PC-9 (cell line): ENCODE data around the gene SLC38A9. TPM values are rescaled to one million over a fixed set of nuclear protein-coding genes. Genes with fewer than 3 reads are reported as not detected.
A peak's percentile ranks its signal among the peaks of the same experiment; 100 is the strongest.

Source experiments
- BruUV-seq: library from RNA; stranded (reverse); fragments of 400-500 nt; replicated peaks from 2 replicates; lab custom pipeline; 2021; lab: Mats Ljungman, UMichigan
- CTCF ChIA-PET: fragments of 300-600 bp; sonication (Branson Sonifier 250); formaldehyde crosslinking; loops from one replicate; lab custom pipeline; 2022; ENCODE audit warnings: antibody characterized with exemption; lab: Charles Lee
- POLR2A ChIA-PET: fragments of 300-600 bp; sonication (Branson Sonifier 250); formaldehyde crosslinking; loops from one replicate; lab custom pipeline; 2022; ENCODE audit warnings: antibody characterized with exemption; ENCODE audit not compliant: unreplicated experiment; lab: Charles Lee
- DNase-seq, 2 experiments: peaks; one replicate each; pipeline versions ENCODE4 v3.0.0 to v3.0.0-alpha.2; 2015 to 2022; ENCODE audit warnings: mixed read lengths in 1 of 2
- H2AFZ ChIP-seq: fragments of 200-600 bp; sonication (generic); 2 replicates; pipeline ENCODE4 v1.8.1; 2017; ENCODE audit warnings: antibody characterized with exemption
- H3F3A ChIP-seq: fragments of 200-600 bp; sonication (generic); 2 replicates; pipeline ENCODE4 v1.8.1; 2017; ENCODE audit warnings: antibody characterized with exemption, mild to moderate bottlenecking, low read depth; ENCODE audit not compliant: insufficient read depth
- H3K27ac ChIP-seq: fragments of 200-600 bp; sonication (generic); 2 replicates; pipeline ENCODE4 v1.6.1; 2016; ENCODE audit warnings: mixed run types
- H3K27me3 ChIP-seq: fragments of 200-600 bp; sonication (generic); 2 replicates; pipeline ENCODE4 v1.6.1; 2016; ENCODE audit warnings: low read depth, mixed run types; ENCODE audit not compliant: insufficient read depth
- H3K36me3 ChIP-seq: fragments of 200-600 bp; sonication (generic); 2 replicates; pipeline ENCODE4 v1.6.1; 2016; ENCODE audit warnings: low read depth, mixed run types
- H3K4me1 ChIP-seq: fragments of 200-600 bp; sonication (generic); replicated peaks from 2 replicates; pipeline ENCODE4 v1.6.1; 2016; ENCODE audit warnings: mixed run types; ENCODE audit not compliant: insufficient read depth
- H3K4me2 ChIP-seq: fragments of 200-600 bp; sonication (generic); 2 replicates; pipeline ENCODE4 v1.6.1; 2017; ENCODE audit warnings: mixed run types
- H3K4me3 ChIP-seq: fragments of 200-600 bp; sonication (generic); 2 replicates; pipeline ENCODE4 v1.6.1; 2016; ENCODE audit warnings: mixed run types
- H3K79me2 ChIP-seq: fragments of 200-600 bp; sonication (generic); 2 replicates; pipeline ENCODE4 v1.6.1; 2017; ENCODE audit warnings: low read depth, mixed run types
- H3K9me2 ChIP-seq: fragments of 200-600 bp; sonication (generic); 2 replicates; pipeline ENCODE4 v1.8.1; 2017; ENCODE audit warnings: mild to moderate bottlenecking; ENCODE audit not compliant: insufficient read depth
- H3K9me3 ChIP-seq: fragments of 200-600 bp; sonication (generic); 2 replicates; pipeline ENCODE4 v1.8.1; 2016; ENCODE audit warnings: low read depth; ENCODE audit not compliant: insufficient read depth
- H4K20me1 ChIP-seq: fragments of 200-600 bp; sonication (generic); 2 replicates; pipeline ENCODE4 v1.8.1; 2017; ENCODE audit not compliant: insufficient read depth
- EZH2 ChIP-seq: fragments of 200-600 bp; sonication (generic); IDR thresholded peaks from 2 replicates; pipeline ENCODE4 v1.8.0; 2017; ENCODE audit warnings: antibody characterized with exemption, low read depth
- intact Hi-C: fragments of 100-400 bp; cut with micrococcal nuclease; formaldehyde crosslinking; loops from one replicate; pipeline ENCODE4 v1.10.0; 2022; ENCODE audit not compliant: unreplicated experiment
- total RNA-seq: library from RNA; stranded (reverse); gene quantifications from 2 replicates; pipeline ENCODE4 v1.2.3, GENCODE V29; 2021
- TF ChIP-seq, protein P1 (sequence below): fragments of 200-600 bp; sonication (generic); conservative IDR thresholded peaks from 2 replicates; pipeline ENCODE4 v1.6.1; 2017; ENCODE audit warnings: mixed run types, antibody characterized with exemption, mild to moderate bottlenecking, moderate library complexity

SLC38A9 gene
- total RNA-seq, 1 experiment from 2014 or later, result 26.6 TPM

DNA sequence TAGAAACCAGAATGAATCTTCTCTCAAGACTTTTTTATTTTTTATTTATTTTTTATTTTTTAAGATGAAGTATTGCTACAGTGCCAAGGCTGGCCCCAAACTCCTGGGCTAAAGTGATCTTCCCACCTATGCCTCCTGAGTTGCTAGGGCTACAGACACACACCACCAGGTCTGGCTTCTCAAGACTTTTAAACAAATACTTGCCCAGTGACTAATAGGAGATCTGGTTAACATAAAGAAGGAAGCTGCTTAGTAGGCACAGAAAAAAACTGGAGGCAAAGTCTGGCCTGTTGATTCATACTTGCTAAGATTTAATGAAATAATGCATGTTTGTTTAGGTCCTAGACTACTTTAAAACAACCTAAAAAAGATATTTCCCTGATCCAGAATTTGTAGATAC lies 43.8 kb downstream of the SLC38A9 start:
- Histone ChIP-seq H3K4me2 (peak overlapping the region; percentile 12; the same call in 1 of the 2 replicates), H3K27me3 (no peaks in the 10 kb centered on the region), H3K4me3 (no peak overlapping the region), H3K9me2 (no peaks in the 10 kb centered on the region), H3K4me1 (peaks cover 16% of the 10 kb centered on the region), H4K20me1 (no peaks in the 10 kb centered on the region), H3K27ac (peak overlapping the region; percentile 41), H3K36me3 (no peaks in the 10 kb centered on the region; the same call in none of the 2 replicates), H3K9me3 (no peaks in the 10 kb centered on the region), H2AFZ (no peak overlapping the region), H3F3A (peaks cover 12% of the 10 kb centered on the region), H3K79me2 (no peaks in the 10 kb centered on the region)
- TF ChIP-seq, protein P1, sequence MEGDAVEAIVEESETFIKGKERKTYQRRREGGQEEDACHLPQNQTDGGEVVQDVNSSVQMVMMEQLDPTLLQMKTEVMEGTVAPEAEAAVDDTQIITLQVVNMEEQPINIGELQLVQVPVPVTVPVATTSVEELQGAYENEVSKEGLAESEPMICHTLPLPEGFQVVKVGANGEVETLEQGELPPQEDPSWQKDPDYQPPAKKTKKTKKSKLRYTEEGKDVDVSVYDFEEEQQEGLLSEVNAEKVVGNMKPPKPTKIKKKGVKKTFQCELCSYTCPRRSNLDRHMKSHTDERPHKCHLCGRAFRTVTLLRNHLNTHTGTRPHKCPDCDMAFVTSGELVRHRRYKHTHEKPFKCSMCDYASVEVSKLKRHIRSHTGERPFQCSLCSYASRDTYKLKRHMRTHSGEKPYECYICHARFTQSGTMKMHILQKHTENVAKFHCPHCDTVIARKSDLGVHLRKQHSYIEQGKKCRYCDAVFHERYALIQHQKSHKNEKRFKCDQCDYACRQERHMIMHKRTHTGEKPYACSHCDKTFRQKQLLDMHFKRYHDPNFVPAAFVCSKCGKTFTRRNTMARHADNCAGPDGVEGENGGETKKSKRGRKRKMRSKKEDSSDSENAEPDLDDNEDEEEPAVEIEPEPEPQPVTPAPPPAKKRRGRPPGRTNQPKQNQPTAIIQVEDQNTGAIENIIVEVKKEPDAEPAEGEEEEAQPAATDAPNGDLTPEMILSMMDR, result no peak
- TF ChIP-seq EZH2, result no peak
- CTCF ChIA-PET, result interaction anchor here (0.6 kb wide), 1 partner anchor 66 kb away, joined by 4 read pairs; no protein-coding TSS in a partner anchor
- BruUV-seq, result no TSS peak
- DNase-seq, result peak; percentile 27 to 89
- POLR2A ChIA-PET, result no interaction called here
- intact Hi-C loops, result no loop called here

DNA sequence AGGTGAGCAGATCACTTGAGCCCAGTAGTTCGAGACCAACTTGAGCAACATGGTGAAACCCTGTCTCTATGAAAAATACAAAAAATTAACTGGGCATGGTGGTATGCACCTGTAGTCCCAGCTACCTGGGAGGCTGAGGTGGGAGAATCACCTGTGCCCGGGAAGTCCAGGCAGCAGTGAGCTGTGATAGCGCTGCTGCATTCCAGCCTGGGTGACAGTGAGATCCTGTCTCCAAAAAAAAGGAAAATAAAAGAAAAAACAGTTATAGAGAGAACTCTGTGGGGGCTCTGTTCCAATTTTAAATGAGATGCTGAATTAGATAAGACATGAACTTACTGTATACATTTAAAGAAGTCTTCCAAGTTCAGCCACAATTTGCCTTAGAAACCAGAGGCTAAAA lies 44.2 kb downstream of the SLC38A9 start:
- no peak for DNase-seq
- Histone ChIP-seq H3K27ac (peak overlapping the region; percentile 41), H3K4me2 (peak overlapping the region; percentile 12; the same call in 1 of the 2 replicates), H3K36me3 (no peaks in the 10 kb centered on the region; the same call in none of the 2 replicates), H3K79me2 (no peaks in the 10 kb centered on the region), H3K4me3 (no peak overlapping the region), H3K9me2 (no peaks in the 10 kb centered on the region), H4K20me1 (no peaks in the 10 kb centered on the region), H3K9me3 (no peaks in the 10 kb centered on the region), H2AFZ (no peak overlapping the region), H3K4me1 (peaks cover 16% of the 10 kb centered on the region), H3K27me3 (no peaks in the 10 kb centered on the region), H3F3A (peaks cover 12% of the 10 kb centered on the region)
- TF ChIP-seq, protein P1, result no peak
- no peak for TF ChIP-seq EZH2
- ChIA-PET POLR2A (no interaction called here), CTCF (no interaction called here)
- intact Hi-C loops, result no loop called here
- BruUV-seq, result no TSS peak

DNA sequence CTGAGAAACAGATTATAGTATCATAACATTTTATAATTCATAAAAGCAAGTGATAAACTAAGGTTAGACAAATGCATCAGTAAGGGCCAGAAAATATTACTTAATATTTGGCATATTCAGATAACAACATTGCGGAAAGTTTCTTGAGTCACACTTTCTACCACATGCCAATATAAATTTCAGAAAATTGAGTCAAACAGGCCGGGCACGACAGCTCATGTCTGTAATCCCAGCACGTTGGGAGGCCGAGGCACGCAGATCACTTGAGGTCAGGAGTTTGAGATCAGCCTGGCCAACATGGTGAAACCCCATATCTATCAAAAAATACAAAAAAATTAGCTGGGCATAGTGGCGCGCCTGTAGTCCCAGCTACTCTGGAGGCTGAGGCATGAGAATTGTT lies 47.1 kb downstream of the SLC38A9 start:
- TF ChIP-seq, protein P1, result no peak
- TF ChIP-seq EZH2, result no peak
- no peak overlapping the region for H3K4me3 ChIP-seq
- H3K27me3 ChIP-seq, result no peaks in the 10 kb centered on the region
- H3K4me2 ChIP-seq, result no peak overlapping the region
- ChIA-PET CTCF (no interaction called here), POLR2A (no interaction called here)
- no peaks in the 10 kb centered on the region; the same call in 1 of the 2 replicates for H3K36me3 ChIP-seq
- no peaks in the 10 kb centered on the region for H3K9me2 ChIP-seq
- H2AFZ ChIP-seq, result no peak overlapping the region
- H3K27ac ChIP-seq, result no peak overlapping the region
- H3K4me1 ChIP-seq, result peaks cover 16% of the 10 kb centered on the region
- intact Hi-C loops, result no loop called here
- no peak for DNase-seq
- H4K20me1 ChIP-seq, result no peaks in the 10 kb centered on the region
- peaks cover 7% of the 10 kb centered on the region for H3F3A ChIP-seq
- no peaks in the 10 kb centered on the region for H3K9me3 ChIP-seq
- no TSS peak for BruUV-seq
- no peaks in the 10 kb centered on the region for H3K79me2 ChIP-seq
